ENCODE measurements around the gene NLRP1.

- TF ChIP-seq EZH2 (IDR thresholded peaks at IDR 0.05; ENCODE audit: insufficient read depth, poor library complexity, severe bottlenecking) (no peak), EZH2phosphoT487 (IDR thresholded peaks at IDR 0.05; ENCODE audit: insufficient read depth, low read depth) (no peak)
Observed at GRCh38 chr17:5526821-5527598, 57.3 kb downstream of the NLRP1 start.

Measured in GM23248 (cell line).